KMS-11 (cell line): ENCODE measurements around the gene CRADD.

Experiments used
- H2AFZ ChIP-seq: fragments of 200-600 bp; sonication (generic); 2 replicates; pipeline ENCODE4 v1.6.1; 2016; ENCODE audit warnings: antibody characterized with exemption, mixed run types, low read depth
- H3K27ac ChIP-seq: fragments of 200-600 bp; sonication (generic); 2 replicates; pipeline ENCODE4 v1.6.1; 2016; ENCODE audit warnings: mild to moderate bottlenecking, mixed run types
- H3K27me3 ChIP-seq: fragments of 200-600 bp; sonication (generic); 2 replicates; pipeline ENCODE4 v1.6.1; 2017; ENCODE audit warnings: mild to moderate bottlenecking, low read depth, mixed run types, moderate library complexity; ENCODE audit not compliant: insufficient read depth
- H3K36me3 ChIP-seq: fragments of 200-600 bp; sonication (generic); 2 replicates; pipeline ENCODE4 v1.6.1; 2017; ENCODE audit warnings: mild to moderate bottlenecking, mixed run types; ENCODE audit not compliant: insufficient read depth
- H3K4me1 ChIP-seq: fragments of 200-600 bp; sonication (generic); 2 replicates; pipeline ENCODE4 v1.6.1; 2016; ENCODE audit warnings: mild to moderate bottlenecking, low read depth, mixed run types; ENCODE audit not compliant: poor library complexity, severe bottlenecking
- H3K4me2 ChIP-seq: fragments of 200-600 bp; sonication (generic); 2 replicates; pipeline ENCODE4 v1.7.0; 2016; ENCODE audit warnings: mild to moderate bottlenecking, mixed run types
- H3K4me3 ChIP-seq: fragments of 200-600 bp; sonication (generic); IDR thresholded peaks from 2 replicates; pipeline ENCODE4 v1.6.1; 2017; ENCODE audit warnings: low read depth, low read length, mixed read lengths; ENCODE audit not compliant: insufficient read depth
- H3K79me2 ChIP-seq: fragments of 200-600 bp; sonication (generic); 2 replicates; pipeline ENCODE4 v1.6.1; 2016; ENCODE audit warnings: low read depth, mixed run types; ENCODE audit not compliant: insufficient read depth
- H3K9ac ChIP-seq: fragments of 200-600 bp; sonication (generic); 2 replicates; pipeline ENCODE4 v1.6.1; 2016; ENCODE audit warnings: mild to moderate bottlenecking, mixed run types
- H4K20me1 ChIP-seq: fragments of 200-600 bp; sonication (generic); 2 replicates; pipeline ENCODE4 v1.6.1; 2016; ENCODE audit warnings: mild to moderate bottlenecking, mixed run types; ENCODE audit not compliant: insufficient read depth
- TF ChIP-seq, protein P1 (sequence below): fragments of 200-600 bp; sonication (generic); conservative IDR thresholded peaks from 2 replicates; pipeline ENCODE4 v1.6.1; 2017; ENCODE audit warnings: low read depth, mild to moderate bottlenecking, antibody characterized with exemption, low read length, moderate library complexity, mixed read lengths

The CRADD gene

DNA sequence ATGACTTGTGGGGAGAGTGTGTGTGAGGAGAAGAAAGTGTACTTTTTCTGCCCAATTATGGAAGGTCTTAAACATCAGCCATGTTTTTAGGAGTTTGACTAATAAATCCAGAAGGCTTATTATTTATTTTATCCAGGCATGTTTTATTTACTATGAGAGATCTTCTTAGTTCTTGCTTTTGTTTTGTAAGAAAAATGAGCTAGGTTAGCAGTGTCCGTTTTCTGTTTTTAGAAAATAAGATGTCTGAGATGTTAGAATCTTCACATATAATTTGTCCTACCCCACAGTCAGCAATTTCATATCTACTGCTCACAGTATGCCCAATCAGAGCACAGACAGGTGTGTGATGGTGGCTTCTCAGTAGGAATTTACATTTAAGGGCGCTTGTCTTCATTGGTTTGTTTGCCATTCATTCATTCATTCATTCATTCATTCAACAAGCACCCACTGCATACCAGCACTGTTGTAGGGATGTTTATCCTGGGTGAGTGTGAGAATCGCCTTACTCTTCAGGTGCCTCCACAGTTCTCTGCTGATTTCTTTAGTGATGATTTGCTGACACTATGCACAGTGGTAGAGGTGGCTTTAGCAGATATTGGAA is 83.2 kb downstream of the CRADD start:
- Histone ChIP-seq H3K36me3 (no peaks in the 10 kb centered on the region), H3K27ac (no peak overlapping the region), H3K4me2 (no peak overlapping the region), H3K9ac (no peak overlapping the region), H2AFZ (no peak overlapping the region), H3K4me3 (no peak overlapping the region), H3K4me1 (no peaks in the 10 kb centered on the region), H4K20me1 (no peaks in the 10 kb centered on the region), H3K79me2 (no peaks in the 10 kb centered on the region), H3K27me3 (no peaks in the 10 kb centered on the region)
- TF ChIP-seq, protein P1, sequence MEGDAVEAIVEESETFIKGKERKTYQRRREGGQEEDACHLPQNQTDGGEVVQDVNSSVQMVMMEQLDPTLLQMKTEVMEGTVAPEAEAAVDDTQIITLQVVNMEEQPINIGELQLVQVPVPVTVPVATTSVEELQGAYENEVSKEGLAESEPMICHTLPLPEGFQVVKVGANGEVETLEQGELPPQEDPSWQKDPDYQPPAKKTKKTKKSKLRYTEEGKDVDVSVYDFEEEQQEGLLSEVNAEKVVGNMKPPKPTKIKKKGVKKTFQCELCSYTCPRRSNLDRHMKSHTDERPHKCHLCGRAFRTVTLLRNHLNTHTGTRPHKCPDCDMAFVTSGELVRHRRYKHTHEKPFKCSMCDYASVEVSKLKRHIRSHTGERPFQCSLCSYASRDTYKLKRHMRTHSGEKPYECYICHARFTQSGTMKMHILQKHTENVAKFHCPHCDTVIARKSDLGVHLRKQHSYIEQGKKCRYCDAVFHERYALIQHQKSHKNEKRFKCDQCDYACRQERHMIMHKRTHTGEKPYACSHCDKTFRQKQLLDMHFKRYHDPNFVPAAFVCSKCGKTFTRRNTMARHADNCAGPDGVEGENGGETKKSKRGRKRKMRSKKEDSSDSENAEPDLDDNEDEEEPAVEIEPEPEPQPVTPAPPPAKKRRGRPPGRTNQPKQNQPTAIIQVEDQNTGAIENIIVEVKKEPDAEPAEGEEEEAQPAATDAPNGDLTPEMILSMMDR: no peak

DNA sequence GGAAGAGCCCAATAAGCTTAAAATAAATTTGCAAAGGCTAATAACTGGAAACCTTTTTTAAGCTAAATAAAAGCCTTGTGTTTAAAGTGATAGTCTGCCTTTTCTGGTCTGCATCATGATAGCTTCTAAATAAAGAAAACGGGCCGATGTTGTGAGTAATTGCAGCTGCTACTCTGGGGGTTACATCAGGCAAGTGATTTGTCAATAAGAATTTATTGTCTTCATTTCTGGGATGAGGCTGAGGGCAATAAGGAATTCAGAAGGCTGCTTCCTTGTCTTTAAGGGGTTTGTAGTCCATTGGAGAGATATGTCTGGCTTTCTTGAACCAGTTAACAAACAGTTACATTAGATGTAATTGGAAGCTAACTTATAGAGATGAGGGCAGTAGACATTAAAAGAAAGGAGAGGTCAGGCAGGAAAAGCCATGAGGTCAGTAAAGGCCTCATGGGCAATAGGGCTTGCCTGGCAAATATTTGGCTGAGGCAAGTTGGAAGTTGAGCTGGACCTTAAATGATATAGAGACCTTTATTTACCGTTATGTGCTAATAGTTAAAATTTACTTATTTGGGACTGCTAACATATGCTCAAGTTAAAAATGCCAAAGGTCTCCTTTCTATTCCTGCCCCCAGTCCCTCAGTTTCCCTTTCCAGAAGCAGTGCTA is 85.0 kb downstream of the CRADD start:
- no peak overlapping the region for H3K4me3 ChIP-seq
- no peaks in the 10 kb centered on the region for H4K20me1 ChIP-seq
- no peak overlapping the region for H3K4me2 ChIP-seq
- H2AFZ ChIP-seq: no peak overlapping the region
- H3K79me2 ChIP-seq: no peaks in the 10 kb centered on the region
- no peaks in the 10 kb centered on the region for H3K36me3 ChIP-seq
- no peak overlapping the region for H3K27ac ChIP-seq
- no peak overlapping the region for H3K9ac ChIP-seq
- no peaks in the 10 kb centered on the region for H3K27me3 ChIP-seq
- TF ChIP-seq, protein P1: no peak
- peaks cover 12% of the 10 kb centered on the region for H3K4me1 ChIP-seq

DNA sequence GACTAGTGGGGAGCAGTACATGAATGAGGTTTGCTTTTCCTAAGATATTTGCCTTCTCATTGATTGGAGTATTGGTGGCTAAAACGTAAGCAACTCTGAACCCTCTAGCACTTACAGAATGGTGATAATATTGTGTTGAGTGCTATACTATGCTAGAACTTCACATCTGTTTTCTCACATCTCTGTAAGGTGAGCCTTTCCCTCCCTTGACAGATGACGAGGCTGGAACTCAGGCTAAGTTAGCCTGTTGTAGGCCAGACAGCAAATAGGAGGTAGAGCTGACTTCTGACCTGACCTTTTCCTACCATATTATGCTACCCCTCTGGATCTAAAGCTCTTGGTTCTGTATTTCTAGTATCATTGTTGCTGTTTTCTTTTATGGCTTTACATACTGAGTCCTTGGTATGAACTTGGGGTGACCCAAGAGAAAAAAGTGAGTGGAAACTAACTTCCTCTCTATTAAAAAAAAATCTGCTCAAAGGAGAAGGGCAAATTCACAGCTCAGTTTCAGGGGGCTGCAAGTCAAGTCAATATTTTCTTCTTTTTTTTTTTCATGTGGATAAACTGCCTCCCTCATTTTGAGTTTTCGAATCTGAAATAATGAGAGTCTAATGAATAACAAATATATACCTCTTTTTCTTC is 85.9 kb downstream of the CRADD start:
- Histone ChIP-seq H3K4me2 (no peak overlapping the region), H4K20me1 (no peaks in the 10 kb centered on the region), H3K27ac (no peak overlapping the region), H2AFZ (no peak overlapping the region), H3K79me2 (no peaks in the 10 kb centered on the region), H3K36me3 (no peaks in the 10 kb centered on the region), H3K9ac (no peak overlapping the region), H3K4me3 (no peak overlapping the region), H3K27me3 (no peaks in the 10 kb centered on the region), H3K4me1 (peaks cover 20% of the 10 kb centered on the region)
- TF ChIP-seq, protein P1: no peak

DNA sequence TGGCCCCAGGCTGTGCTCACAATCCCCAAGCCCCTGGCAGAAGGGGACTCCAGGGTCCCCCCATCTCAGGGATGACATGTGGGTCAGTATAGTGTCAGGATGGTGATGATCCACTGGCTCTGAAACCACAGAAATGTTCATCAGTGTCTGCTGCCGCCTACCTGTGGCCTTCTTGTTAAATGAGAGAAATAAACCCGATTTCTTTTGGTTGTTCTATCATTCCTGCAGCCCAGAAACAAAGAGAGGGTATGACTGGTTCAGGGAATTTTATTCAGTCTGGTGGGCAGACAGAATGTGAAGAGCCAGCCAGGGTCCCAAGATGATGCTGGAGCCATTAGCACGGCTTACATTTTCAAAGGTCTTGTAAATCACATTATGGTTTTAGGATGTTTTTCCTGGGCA is 86.6 kb downstream of the CRADD start:
- Histone ChIP-seq H4K20me1 (no peaks in the 10 kb centered on the region), H3K27ac (no peak overlapping the region), H3K79me2 (no peaks in the 10 kb centered on the region), H3K4me2 (no peak overlapping the region), H3K36me3 (no peaks in the 10 kb centered on the region), H3K27me3 (no peaks in the 10 kb centered on the region), H3K4me1 (peaks cover 28% of the 10 kb centered on the region), H3K4me3 (no peak overlapping the region), H2AFZ (no peak overlapping the region), H3K9ac (no peak overlapping the region)
- TF ChIP-seq, protein P1: no peak
